ENCODE results near the gene CARD11. TPM values are rescaled to one million over a fixed set of nuclear protein-coding genes. Genes with fewer than 3 reads are reported as not detected.
"Not testable (repeated sequence)": the region's sequence is repeated elsewhere in the genome, so short reads cannot be mapped to it uniquely, and the experiment has no call there.

CARD11 gene
- polyA plus RNA-seq, 1 donor from 2014 or later: not detected

GRCh38 chr7:3021825-3022224 is 21.8 kb downstream of the CARD11 start:
- Histone ChIP-seq H3K9ac (ENCODE audit: low read length) (no peak overlapping the region), H2AFZ (ENCODE audit: low read depth, low read length) (no peak overlapping the region), H3K9me2 (ENCODE audit: insufficient read depth, low read length) (no peaks in the 10 kb centered on the region), H4K20me1 (ENCODE audit: insufficient read depth) (no peaks in the 10 kb centered on the region), H3K27me3 (ENCODE audit: insufficient read depth, low read depth, low read length) (no peaks in the 10 kb centered on the region), H3K4me2 (ENCODE audit: low read length) (no peak overlapping the region), H3K79me2 (replicated peaks; ENCODE audit: insufficient read depth, low read length) (no peaks in the 10 kb centered on the region), H3K36me3 (ENCODE audit: insufficient read depth, low read length) (no peaks in the 10 kb centered on the region), H3K27ac (ENCODE audit: low read length) (no peak overlapping the region), H3K9me3 (ENCODE audit: low read length) (peaks cover 5% of the 10 kb centered on the region), H3F3A (ENCODE audit: insufficient read depth, low read length, poor library complexity, severe bottlenecking) (no peaks in the 10 kb centered on the region), H3K4me3 (ENCODE audit: low read length) (no peak overlapping the region)
- TF ChIP-seq CTCF (IDR thresholded peaks at IDR 0.05; ENCODE audit: poor library complexity, severe bottlenecking) (no peak), RAD21 (conservative IDR thresholded peaks at IDR 0.05) (no peak), EP300 (conservative IDR thresholded peaks at IDR 0.05; ENCODE audit: poor library complexity, severe bottlenecking) (no peak), SMC3 (conservative IDR thresholded peaks at IDR 0.05; ENCODE audit: poor library complexity) (no peak), TAF1 (IDR thresholded peaks at IDR 0.05; ENCODE audit: low read depth) (no peak), REST (IDR thresholded peaks at IDR 0.05; ENCODE audit: borderline replicate concordance) (no peak), EZH2 (IDR thresholded peaks at IDR 0.05; ENCODE audit: borderline replicate concordance, insufficient read depth, low read length, poor library complexity, severe bottlenecking) (no peak), MXI1 (conservative IDR thresholded peaks at IDR 0.05; ENCODE audit: poor library complexity, severe bottlenecking) (no peak), POLR2AphosphoS5 (IDR thresholded peaks at IDR 0.05) (no peak)

GRCh38 chr7:3021224-3021623 is 22.4 kb downstream of the CARD11 start:
- not testable (repeated sequence) for H3K4me2 ChIP-seq (ENCODE audit: low read length); H2AFZ ChIP-seq (ENCODE audit: low read depth, low read length); H3K4me3 ChIP-seq (ENCODE audit: low read length); H3K27me3 ChIP-seq (ENCODE audit: insufficient read depth, low read depth, low read length); H3K36me3 ChIP-seq (ENCODE audit: insufficient read depth, low read length); H3F3A ChIP-seq (ENCODE audit: insufficient read depth, low read length, poor library complexity, severe bottlenecking); H3K9ac ChIP-seq (ENCODE audit: low read length); H3K9me2 ChIP-seq (ENCODE audit: insufficient read depth, low read length); H3K79me2 ChIP-seq (replicated peaks; ENCODE audit: insufficient read depth, low read length); H3K27ac ChIP-seq (ENCODE audit: low read length); H3K9me3 ChIP-seq (ENCODE audit: low read length); H4K20me1 ChIP-seq (ENCODE audit: insufficient read depth)

- Histone ChIP-seq H3K4me2 (ENCODE audit: low read length) (no peak overlapping the region), H3K9me3 (ENCODE audit: low read length) (peaks cover 5% of the 10 kb centered on the region), H3K9me2 (ENCODE audit: insufficient read depth, low read length) (no peaks in the 10 kb centered on the region), H3K36me3 (ENCODE audit: insufficient read depth, low read length) (no peaks in the 10 kb centered on the region), H3K27me3 (ENCODE audit: insufficient read depth, low read depth, low read length) (no peaks in the 10 kb centered on the region), H3K27ac (ENCODE audit: low read length) (no peak overlapping the region), H3K79me2 (replicated peaks; ENCODE audit: insufficient read depth, low read length) (no peaks in the 10 kb centered on the region), H3K9ac (ENCODE audit: low read length) (no peak overlapping the region), H3K4me3 (ENCODE audit: low read length) (no peak overlapping the region), H4K20me1 (ENCODE audit: insufficient read depth) (no peaks in the 10 kb centered on the region), H3F3A (ENCODE audit: insufficient read depth, low read length, poor library complexity, severe bottlenecking) (no peaks in the 10 kb centered on the region), H2AFZ (ENCODE audit: low read depth, low read length) (no peak overlapping the region)
- no peak for TF ChIP-seq RAD21 (conservative IDR thresholded peaks at IDR 0.05)
- TF ChIP-seq CTCF (IDR thresholded peaks at IDR 0.05; ENCODE audit: poor library complexity, severe bottlenecking): no peak
Observed at GRCh38 chr7:3020416-3020815, 23.3 kb downstream of the CARD11 start.
